Hematopoietic multipotent progenitor cell treated with erythropoietin and hydrocortisone succinate and interleukin-3 and kit ligand, for 8 days (in vitro differentiated cells): Measurements from ENCODE around the gene ERO1B.
"Not testable (repeated sequence)": the region's sequence is repeated elsewhere in the genome, so short reads cannot be mapped to it uniquely, and the experiment has no call there.

Source experiments
- DNase-seq: peaks from one replicate; pipeline ENCODE4 v3.0.0-alpha.2; 2015

The ERO1B gene

GRCh38 chr1:236281654-236282424 lies at the start of gene ERO1B:
Gene ERO1B, minus strand, starts transcription at chr1:236281958. Its CDS starts 175 bp downstream, at chr1:236281783.
- peak; percentile 95 for DNase-seq

- not testable (repeated sequence) for DNase-seq
Observed at GRCh38 chr1:236331412-236331811, 49.7 kb upstream of the ERO1B start.

- no peak for DNase-seq
Observed at GRCh38 chr1:236326432-236326831, 44.7 kb upstream of the ERO1B start.

- no peak for DNase-seq
Observed at GRCh38 chr1:236325567-236325966, 43.8 kb upstream of the ERO1B start.

DNA sequence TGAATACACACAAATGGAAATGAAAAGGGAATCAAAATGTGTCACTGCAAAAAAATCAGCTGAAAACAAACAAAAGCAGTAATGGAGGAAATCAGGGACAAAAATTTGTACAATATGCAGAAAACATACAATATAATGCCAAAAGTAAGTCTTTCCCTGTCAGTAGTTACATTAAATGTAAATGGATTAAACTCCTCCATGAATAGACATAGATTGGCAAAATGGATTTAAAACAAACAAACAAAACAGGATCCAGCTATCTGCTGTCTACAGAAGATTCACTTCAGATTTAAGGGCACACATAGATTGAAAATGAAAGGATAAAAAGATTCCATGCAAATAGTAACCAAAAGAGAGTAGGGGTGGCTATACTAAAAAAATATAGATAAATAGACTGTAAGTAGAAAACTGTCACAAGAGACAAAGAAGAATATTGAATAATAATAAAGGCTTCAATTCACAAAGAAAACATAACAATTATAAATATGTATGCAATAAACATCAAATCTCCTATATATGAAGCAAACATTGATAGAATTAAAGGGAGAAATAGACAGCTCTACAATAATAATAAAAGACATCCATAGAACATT lies 42.2 kb upstream of the ERO1B start:
- no peak for DNase-seq

GRCh38 chr1:236322566-236323409 lies 41.0 kb upstream of the ERO1B start:
- DNase-seq: no peak

DNA sequence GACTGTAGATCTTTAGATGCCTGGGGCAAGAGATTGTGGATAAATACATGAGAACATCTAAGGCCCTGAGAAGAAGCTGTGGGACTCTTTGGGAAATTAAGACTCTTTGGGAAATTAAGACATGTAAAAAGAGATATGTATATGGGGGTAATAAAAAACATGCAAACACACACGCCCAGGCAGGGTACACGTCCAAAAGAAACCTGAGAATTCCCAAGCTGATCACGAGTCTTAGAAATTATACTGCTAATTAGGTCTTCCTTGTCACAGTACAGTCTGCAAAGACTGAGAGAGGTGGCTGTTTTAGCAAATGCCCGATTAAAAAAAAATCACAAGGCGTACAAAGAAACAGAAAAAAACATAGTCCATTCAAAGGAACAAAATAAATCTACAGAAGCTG lies 39.3 kb upstream of the ERO1B start:
- no peak for DNase-seq

DNA sequence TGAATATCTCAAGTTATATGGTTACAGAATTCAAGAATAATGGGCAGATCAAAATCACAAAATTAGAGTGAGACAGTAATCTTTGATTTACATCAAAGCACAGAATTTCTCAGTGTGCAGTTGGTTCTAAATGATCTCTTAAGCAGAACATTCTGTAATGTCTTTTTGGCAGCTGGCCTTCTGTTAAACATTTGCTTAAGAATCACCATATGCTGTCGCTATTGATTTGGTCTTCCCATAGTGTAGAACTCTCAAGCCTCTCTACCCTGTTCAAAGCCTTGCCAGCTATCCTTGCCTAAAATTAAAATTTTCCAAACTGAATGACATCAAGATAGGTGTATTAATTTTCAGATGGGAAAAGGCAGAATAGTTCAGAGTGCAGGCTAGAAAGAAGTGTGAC lies 38.9 kb upstream of the ERO1B start:
- no peak for DNase-seq

DNA sequence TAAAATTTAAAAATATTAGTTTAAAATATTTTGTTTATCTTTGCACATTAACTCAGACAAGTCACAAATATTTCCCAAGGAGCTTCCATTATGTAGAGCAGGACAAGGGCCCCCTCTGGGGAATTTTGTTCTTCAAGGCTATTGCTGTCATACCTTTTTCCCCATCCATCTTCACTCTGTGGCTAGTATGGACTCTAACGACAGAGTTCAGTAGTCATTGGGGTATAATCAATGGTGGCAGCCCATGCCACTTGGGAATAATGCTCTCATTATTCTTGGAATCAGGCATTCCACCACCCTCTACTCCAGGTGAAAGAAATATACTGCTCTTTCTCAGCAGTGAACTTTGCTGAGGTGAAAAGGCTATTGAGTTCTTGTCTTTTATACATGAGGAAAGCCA lies 38.5 kb upstream of the ERO1B start:
- DNase-seq: no peak

DNA sequence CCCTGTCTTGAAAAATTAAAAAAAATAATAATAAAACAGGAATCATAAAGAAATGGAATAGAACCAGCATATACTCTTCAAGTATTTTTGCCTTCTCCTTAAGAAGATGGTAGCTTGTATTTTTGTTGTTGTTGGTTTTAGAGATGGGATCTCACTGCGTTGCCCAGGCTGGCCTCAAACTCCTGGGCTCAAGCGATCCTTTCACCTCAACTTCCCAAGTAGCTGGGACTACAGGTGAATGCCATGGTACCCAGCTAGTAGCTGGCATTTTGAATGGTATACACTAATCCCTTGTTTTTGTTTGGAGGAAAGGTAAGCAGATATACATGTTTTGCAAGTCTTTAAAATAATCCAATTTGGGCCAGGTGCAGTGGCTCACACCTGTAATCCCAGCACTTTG lies 34.7 kb upstream of the ERO1B start:
- no peak for DNase-seq

DNA sequence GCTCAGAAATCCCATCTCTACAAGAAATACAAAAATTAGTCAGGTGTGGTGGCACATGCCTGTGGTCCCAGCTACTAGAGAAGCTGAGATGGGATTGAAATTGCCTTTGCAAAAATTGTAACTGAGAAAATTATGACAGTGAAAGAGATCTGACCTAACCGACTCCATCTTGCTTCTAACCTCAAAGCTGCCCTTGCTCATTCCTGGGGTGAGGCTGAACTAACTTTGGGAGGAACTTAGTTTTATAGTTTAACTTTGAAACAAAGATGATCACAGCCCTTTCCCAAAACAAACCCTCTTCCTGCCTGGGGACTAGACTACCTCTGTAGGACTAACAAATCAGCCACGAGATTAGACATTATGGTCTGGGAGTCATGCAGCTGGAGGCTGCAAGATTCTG lies 33.8 kb upstream of the ERO1B start:
- no peak for DNase-seq

DNA sequence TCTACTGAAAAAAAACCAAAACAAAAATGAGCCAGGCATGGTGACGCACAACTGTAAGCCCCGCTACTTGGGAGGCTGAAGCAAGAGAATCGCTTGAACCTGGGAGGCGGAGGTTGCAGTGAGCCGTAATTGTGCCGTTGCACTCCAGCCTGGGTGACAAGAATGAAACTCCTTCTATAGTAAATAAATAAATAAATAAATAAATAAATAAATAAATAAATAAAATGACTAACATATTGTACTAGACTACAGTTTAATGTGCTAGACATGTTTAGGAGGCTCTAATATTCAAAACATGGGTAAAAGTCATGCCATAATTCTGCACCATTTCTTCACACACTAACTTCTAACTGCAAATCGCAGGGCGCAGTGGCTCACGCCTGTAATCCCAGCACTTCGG lies 33.3 kb upstream of the ERO1B start:
- no peak for DNase-seq

- not testable (repeated sequence) for DNase-seq
Observed at GRCh38 chr1:236314050-236314449, 32.3 kb upstream of the ERO1B start.

- no peak for DNase-seq
Observed at GRCh38 chr1:236313427-236313826, 31.7 kb upstream of the ERO1B start.

DNA sequence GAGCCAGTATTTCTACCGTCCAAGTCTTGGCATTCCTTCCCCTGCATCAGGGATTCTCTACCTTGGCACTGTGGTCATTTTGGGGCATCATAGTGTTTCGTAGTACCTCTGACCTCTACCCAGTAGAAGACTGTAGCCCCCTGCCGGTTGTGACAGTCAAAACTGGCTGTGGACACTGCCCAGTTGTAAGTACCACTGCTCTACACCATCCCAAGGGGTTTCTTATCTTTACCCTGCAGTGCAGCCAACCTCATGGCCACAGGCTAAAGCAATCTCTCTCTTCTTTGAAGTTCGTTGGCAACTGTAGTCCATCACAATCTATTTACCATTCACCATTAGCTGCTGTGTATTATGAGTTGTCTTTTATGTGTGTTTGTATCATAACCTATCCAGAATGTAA lies 29.3 kb upstream of the ERO1B start:
- DNase-seq: peak; percentile 16

- no peak for DNase-seq
Observed at GRCh38 chr1:236308827-236309226, 27.1 kb upstream of the ERO1B start.

GRCh38 chr1:236307435-236307834 lies 25.7 kb upstream of the ERO1B start:
- no peak for DNase-seq

- no peak for DNase-seq
Observed at GRCh38 chr1:236304682-236305081, 22.9 kb upstream of the ERO1B start.

DNA sequence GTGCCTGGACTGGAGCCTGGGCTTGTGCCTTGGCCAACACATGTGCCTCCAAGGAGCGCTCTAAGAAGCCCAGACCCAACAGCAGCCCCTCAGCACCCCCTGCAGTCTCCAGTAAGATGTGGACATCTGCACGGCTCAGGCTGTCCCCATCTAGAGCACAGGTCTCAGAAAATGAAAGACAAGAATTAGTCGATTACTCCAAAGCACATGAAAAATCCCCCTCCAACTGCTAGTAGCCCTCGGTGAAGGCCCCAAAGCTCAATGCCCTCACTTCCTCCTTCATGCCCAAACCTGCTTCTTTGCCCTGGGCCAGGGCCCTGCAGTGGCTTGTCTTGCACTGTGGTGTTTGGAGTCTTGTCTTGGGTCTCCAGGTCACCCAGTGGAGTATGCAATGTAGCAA lies 21.9 kb upstream of the ERO1B start:
- DNase-seq: no peak

- no peak for DNase-seq
Observed at GRCh38 chr1:236302941-236303340, 21.2 kb upstream of the ERO1B start.

DNA sequence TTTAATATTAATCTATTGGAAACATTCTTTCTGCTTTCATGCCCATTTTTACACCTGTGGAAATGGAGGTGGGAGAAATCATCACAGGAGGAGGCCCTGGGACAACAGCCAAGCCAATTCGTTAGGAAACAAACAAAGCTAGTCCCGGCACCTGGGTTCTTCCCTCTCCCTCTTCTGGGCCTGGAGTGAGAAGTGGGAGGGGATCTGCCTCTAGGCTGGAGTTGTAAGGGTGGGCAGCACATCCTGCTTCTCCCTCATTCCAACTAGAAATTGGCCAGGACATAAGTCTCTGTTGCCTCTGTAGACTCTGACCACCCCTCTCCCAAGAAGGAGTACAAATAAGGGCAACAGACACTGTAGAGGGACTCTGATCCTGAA lies 20.2 kb upstream of the ERO1B start:
- DNase-seq: no peak

GRCh38 chr1:236301080-236301957 lies 19.6 kb upstream of the ERO1B start:
- DNase-seq: no peak

GRCh38 chr1:236297161-236297560 lies 15.4 kb upstream of the ERO1B start:
- DNase-seq: no peak
